GM18909 (cell line): ENCODE data around the gene BIRC5.

Experiments
- ATAC-seq: cut with Tn5 transposase; IDR thresholded peaks from one replicate; pipeline ENCODE4 v1.9.1; 2021; ENCODE audit warnings: mild to moderate bottlenecking; ENCODE audit not compliant: unreplicated experiment, poor library complexity

The BIRC5 gene

DNA sequence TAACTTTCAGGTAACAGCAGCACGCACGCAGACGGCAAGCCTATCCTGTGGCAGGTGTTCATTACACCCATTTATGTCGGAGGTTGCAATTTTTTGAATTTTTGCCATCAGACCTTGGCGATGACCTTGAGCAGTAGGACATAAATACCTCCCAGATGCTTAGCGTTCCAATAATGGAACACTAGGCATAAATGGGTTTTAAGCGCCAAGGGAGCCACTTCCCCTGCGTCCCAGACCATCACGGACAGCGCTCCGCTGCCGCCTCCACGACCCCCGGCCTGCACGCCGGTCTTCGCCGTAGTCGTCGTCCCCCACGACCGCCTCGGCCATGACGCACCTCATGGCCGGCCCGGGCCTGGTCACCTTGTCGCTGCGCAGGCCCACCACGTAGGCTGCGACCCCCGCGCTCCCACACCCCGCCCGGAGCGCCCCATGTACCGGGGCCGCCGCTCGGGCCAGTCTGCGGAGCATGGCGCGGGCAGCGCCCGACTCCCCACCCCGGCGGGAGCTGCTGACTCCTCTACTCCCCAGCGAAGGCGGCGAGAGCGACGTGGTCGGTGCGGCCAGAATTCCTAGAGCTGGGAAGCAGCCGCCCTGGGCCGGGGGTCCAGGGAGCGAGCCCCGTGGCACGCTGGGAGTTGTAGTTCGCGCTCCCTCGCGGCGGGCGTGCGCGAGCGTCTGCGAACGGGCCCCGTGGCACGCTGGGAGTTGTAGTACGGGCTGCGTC, 40.1 kb downstream of the BIRC5 start:
- no peak for ATAC-seq

GRCh38 chr17:78255029-78255656, 41.1 kb downstream of the BIRC5 start:
- no peak for ATAC-seq

- no peak for ATAC-seq
Measured at GRCh38 chr17:78255953-78256706, 42.1 kb downstream of the BIRC5 start.

DNA sequence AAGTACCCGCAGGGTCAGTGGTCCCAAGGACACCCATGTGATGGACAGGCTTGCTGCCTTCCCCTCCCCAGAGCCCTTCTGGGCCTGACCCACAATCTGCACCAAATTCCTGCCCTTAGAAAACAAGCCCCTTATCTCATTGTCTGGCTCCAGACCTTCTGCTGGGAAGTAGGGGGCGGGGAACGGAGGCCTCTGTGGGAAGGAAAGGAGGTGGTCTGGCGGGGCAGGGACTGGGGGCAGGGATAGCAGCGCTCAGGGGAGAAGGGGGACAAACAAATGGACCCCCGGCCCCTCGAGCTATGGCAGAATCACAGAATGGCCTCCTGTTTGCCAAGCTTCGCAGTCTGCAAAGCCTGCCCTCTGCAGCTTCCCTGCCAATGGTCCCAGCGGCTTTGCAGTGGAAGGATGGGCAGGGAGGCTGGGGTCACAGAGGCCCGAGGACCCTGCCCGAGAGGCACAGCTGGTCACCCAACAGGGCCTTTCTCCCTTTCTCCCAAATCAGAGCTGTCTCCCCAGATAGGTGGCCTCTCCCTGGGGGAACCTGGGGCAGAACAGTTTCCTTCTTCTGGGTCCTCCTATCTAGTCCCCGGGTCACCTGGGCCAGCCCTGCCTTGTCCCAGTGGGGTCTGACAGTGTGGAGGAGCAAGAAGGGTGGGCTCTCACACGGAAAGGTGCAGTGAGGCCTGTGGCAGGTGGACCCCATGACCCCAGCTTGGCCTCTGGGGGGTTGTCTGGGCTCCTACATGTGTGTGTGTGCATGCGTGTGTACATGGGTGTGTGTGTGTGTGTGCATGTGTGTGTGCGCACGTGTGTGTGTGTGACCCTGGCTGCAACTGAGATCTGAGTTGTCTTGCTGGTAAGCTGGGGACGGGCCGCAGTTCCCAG, 42.9 kb downstream of the BIRC5 start:
- ATAC-seq, result no peak

GRCh38 chr17:78257810-78258322, 43.8 kb downstream of the BIRC5 start:
- ATAC-seq, result no peak

DNA sequence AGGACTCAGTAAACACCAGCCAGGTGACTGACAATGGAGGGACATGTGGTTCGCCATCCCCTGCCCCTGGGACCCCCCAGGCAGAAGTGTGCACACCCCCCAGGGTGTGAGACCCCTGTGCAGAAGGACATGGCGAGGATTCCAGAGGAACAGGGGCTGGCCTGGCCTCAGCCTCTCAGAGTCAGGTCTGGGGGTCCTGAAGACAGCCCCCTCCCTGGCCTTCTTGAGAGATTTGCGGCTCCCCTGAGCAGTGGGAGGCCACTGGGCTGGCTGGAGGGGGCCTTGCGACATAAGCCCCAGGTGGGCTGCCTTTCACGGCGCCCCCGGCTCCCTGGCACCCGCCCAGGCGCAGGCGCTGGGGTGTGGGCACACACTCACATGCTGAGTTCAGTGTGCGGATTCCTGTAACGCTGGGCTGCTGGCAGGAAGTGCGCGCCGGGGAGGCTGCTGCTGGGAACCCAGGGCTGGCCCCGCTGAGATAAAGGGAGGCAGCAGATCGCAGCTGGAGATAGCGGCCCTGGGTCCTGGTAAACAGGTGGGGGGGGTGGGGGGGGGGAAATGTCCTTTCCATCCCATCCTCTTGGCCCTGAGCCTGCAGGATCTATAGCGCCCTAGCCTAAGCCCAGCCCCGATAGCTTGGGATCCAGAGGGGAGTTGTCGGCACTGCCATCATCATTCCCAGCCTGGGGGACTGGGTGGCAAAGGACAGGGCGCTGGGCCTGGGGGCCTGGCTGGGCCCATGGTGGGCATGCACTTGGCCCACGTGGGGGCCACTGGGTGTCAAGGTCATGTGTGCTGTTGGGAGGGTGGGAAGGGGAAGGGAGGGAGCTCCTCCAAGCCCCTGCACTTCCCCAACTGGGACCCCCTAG, 44.5 kb downstream of the BIRC5 start:
- ATAC-seq, result no peak

GRCh38 chr17:78259192-78259554, 45.1 kb downstream of the BIRC5 start:
- ATAC-seq, result no peak

DNA sequence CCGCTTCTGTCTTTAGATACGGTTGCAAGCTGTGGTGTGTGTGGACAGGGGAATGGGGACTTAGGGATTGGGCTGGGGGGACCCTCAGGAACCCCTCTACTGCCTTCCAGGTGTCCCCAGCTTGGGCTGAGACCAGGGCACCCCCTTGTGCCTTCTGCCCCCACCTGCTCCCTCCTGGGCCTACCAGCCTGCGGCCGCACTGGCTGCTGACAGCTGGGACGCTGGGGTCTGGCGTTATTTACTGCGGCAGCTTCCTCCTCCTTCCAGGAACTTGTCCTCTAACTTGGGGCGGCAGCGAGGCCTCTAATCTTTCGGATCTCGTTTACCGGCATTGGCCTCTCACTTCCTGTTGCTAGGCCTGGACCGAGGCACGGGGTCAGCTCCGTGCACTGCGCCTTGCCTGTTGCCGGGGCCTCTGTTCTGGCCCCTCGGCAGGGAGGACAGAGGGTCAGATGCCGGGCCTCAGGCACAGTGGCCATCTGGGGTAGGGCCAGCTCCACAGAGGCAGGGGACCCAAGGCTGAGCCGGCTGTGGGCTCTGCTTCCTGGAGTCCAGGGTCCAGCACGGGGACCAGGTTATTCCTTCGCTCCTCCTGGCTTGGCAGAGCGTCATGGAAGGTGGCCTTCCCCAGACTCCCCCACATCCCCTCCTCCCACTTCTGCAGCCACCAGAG, 49.1 kb downstream of the BIRC5 start:
- ATAC-seq, result no peak

DNA sequence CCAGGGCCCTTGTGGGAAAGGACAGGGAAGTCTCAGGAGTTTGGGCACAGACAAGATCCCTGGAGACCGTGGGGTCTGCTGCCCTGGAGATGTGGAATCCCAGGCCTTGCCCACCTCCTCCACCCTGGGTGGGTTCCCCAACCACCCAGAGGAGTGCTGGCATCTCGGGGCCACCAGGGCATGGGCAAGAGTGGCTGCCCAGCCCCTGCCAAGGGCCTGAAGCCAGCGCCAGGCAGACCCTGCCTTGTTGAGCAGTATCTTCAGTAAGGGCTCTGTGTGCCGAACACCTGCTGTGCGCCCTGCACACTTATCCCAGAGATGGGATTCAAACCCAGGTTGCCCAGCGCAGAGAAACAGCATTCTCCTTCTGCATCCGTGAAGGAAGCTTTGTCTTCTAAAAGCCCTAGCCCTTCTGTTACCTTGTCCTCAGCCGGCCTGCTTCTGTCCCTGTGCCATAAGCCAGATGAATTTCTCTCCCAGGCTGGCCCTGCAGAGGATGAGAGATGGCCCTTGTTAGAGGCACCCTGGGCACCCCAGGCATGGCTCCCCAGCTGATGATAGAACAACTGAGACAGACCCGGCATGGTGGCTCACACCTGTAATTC, 49.8 kb downstream of the BIRC5 start:
- no peak for ATAC-seq

DNA sequence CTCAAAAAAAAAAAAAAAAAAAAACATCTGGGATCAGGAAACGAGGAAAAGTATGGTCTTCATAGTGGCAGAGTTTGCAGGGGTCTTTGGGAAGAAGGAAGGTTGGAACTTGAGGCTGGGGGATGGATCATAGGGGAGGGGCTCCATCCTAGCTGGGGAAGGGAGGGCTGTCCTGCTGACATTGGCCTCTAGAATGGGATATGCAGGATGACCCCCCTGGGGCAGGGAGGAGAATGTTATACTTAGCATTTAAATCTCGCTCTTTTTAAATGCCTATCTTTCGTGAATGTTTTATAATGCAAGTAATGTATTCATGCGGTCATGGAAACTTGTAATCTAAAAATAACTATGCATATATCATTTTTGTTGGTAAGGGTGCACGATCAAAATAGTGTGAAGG, 50.5 kb downstream of the BIRC5 start:
- ATAC-seq, result no peak

DNA sequence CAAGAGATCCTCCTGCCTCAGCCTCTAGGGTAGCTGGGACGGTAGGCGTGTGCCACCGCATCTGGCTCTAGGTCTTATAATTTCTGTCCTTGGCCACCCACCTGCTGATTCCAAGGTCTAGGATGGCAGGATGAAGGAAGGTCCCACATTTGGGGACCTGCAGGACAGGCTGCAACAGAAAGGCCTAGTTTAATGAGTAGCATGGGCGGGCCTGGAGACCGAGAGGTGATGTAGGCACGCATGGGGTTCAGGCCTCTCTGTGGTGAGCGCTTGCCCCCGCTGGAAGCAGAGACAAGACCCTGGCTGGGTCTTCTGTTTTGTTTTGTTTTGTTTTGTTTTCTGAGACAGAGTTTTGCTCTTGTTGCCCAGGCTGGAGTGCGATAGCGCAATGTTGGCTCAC, 51.1 kb downstream of the BIRC5 start:
- ATAC-seq, result no peak

- no peak for ATAC-seq
Measured at GRCh38 chr17:78266231-78266631, 52.2 kb downstream of the BIRC5 start.

DNA sequence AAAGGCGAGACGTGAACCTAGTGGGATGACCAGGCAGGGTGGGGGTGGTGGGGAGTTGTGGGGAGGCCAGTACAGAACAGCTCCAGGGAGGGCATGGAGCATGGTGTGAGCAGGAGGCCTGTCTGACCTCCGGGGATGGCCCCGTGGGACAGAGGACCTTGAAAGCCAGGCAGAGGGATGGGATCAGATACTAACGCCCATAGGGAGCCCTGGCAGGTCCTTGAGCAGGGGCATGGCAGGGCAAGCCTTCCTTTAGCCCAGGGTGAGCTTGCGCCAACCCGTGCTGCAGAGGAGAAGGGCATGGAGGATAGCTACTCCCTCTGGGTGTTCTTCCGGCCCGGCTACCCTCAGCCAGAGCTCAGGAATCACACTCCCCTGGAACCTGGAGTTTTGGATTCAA, 52.7 kb downstream of the BIRC5 start:
- ATAC-seq, result no peak

GRCh38 chr17:78267253-78268073, 53.4 kb downstream of the BIRC5 start:
- ATAC-seq, result no peak

DNA sequence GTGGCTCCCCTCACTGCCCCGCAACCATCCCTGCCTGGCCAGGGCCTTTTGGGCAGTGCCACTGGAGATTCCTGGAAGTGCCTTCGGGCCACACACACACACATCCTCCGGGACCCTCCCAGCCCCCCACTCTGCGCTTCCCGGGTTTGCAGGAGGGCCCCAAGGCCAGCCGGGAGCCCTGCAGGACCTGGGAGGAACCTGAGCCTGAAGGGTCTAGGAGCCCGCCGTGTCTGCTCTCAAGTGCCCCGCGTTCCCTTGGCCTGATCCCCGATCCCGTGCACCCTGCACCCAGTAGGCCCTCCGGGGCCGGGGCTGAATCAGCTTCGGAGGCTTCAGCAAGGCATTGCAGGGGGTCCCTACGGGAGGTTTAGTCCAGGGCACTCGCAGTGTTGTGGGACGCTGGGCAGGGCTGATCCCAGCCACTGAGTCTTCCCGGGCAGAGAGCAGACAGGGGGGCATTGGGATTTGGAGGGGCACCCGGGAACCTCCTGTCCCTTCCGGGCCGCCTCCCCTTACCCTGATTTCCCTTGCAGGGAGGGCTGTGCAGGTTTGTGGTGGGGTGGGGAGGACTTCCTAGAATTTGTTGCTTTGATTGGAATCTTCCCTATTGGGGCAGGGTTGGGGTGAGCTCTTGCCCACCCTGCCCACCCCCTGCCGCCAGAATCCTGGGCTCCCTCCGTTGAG, 54.3 kb downstream of the BIRC5 start:
- ATAC-seq, result no peak

DNA sequence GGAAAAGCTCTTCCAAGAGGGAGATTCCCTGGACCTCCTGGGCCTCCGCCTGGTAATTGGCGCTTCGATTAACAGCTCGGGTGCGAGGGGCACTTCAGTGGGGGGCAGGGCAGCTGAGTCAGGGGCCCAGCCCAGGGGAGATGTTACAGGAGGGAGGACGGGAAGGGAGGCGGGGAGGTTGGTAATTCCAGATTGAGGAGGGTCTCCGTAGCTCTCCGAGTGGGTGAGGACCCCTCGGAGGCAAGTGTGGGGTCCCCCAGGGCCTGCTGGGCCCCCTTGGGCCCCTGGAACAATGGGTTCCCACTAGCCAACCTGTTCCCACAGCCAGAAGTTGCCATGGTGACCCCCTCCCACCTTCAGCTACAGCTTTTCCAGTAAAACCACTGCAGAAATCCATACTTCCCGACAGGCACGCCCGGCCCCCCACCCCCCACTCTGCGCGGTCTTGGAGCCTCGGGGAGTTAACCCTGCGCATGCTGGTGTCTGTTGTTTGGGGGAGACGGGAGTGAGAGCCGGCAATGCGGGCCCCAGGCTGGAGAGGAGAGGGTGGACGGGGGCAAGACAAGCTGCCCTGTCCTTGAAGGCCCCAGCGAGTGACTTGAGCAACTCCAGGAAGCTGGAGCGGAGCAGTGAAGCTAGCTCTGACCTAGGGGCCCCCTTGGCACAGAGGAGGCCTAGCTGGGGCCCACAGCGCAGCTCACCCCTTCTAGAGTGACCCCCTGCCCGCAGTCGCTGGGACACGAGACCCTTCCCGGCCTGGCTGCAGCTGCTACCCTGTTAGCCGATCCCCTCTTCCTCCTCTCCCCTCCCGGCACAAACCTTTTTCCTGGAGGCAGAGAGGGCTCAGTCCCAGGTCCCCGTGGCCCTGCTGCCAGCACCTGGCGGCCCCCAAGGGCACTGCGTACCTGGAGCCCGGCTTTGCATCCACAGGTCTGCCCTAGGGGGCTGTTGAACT, 55.2 kb downstream of the BIRC5 start:
- no peak for ATAC-seq
